NT2/D1 (cell line): ENCODE measurements around the gene SH2D1B.

ENCODE experiments used
- DNase-seq: peaks from one replicate; pipeline ENCODE4 v3.0.0-alpha.2; 2011; ENCODE audit warnings: low read depth, low spot score
- H3K27me3 ChIP-seq: 2 replicates; pipeline ENCODE4 v1.6.0; 2011; ENCODE audit warnings: mild to moderate bottlenecking; ENCODE audit not compliant: insufficient read length, insufficient read depth
- H3K36me3 ChIP-seq: 2 replicates; pipeline ENCODE4 v1.6.1; 2011; ENCODE audit warnings: mild to moderate bottlenecking, low read length, mixed read lengths; ENCODE audit not compliant: insufficient read depth, insufficient read length
- H3K4me1 ChIP-seq: 2 replicates; pipeline ENCODE4 v1.5.1; 2011; ENCODE audit not compliant: insufficient read depth, insufficient read length
- H3K4me3 ChIP-seq: 2 replicates; pipeline ENCODE4 v1.5.1; 2011; ENCODE audit warnings: low read depth; ENCODE audit not compliant: insufficient read length
- H3K9ac ChIP-seq: 2 replicates; pipeline ENCODE4 v1.6.0; 2011; ENCODE audit warnings: low read depth; ENCODE audit not compliant: insufficient read length
- H3K9me3 ChIP-seq: 2 replicates; pipeline ENCODE4 v1.5.1; 2011; ENCODE audit warnings: mild to moderate bottlenecking, low read length; ENCODE audit not compliant: insufficient read depth
- SUZ12 ChIP-seq: IDR thresholded peaks from 2 replicates; pipeline ENCODE4 v1.6.1; 2011; ENCODE audit not compliant: insufficient read length, insufficient read depth; ENCODE audit errors: extremely low read depth
- YY1 ChIP-seq: IDR thresholded peaks from 2 replicates; pipeline ENCODE4 v1.6.1; 2011; ENCODE audit not compliant: insufficient read length, insufficient read depth
- ZNF274 ChIP-seq: IDR thresholded peaks from 2 replicates; pipeline ENCODE4 v1.6.1; 2011; ENCODE audit warnings: mild to moderate bottlenecking, low read depth, low read length

Gene SH2D1B

DNA sequence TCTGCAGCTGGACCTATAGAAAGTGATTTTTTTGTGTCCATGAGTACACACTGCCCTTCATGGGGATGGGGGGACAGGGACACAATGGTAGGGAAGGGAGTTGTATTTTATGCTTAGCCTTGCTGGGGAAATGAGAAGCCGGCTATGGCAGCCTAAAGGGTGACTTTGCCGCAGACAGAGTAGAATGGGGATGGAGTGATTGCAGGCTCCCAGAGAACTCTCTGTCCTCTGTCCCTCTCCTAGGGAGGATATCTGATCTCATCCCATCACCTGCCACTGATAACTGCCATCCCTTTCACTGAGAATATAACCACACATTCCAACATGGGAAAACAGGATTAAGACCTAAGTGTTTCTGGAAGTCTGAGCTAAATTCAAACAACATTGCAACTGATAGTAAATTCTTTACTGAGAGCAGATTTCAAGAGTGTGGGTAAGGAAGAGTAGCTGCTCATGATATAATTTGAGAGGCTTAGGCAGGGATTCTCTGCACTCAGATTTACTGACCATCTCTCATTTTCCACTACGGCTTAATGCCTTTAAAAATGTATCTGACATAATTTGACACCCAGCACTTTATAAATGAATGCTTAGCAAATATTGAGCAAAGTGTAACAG lies 13.9 kb downstream of the SH2D1B start:
- Histone ChIP-seq H3K27me3 (no peaks in the 10 kb centered on the region), H3K9me3 (no peaks in the 10 kb centered on the region), H3K4me3 (no peak overlapping the region), H3K9ac (no peak overlapping the region), H3K36me3 (no peaks in the 10 kb centered on the region), H3K4me1 (peaks cover 2% of the 10 kb centered on the region)
- no peak for TF ChIP-seq ZNF274
- TF ChIP-seq SUZ12: no peak
- TF ChIP-seq YY1: no peak
- DNase-seq: no peak

DNA sequence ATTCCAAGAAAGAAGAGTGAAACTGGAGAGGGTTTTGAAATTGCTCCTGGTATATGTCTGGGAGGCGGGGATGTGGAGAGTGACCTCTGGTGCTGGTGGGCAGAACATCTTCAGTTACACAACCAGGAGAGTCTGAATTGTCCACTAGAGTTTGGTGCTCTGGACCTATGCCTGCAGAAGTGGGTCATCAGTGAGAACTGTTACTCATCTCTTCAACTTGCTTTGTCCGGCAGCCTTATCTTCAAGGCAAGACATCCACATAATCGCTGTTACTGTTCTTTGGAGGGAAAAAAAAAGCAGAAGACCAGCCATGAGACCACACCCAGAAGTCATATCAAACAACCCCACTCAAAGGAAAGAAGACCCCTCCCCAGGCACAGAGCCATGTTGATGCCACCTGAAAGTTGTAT lies 14.9 kb downstream of the SH2D1B start:
- no peak overlapping the region for H3K4me3 ChIP-seq
- TF ChIP-seq ZNF274: no peak
- no peak for TF ChIP-seq SUZ12
- TF ChIP-seq YY1: no peak
- no peaks in the 10 kb centered on the region for H3K36me3 ChIP-seq
- H3K9me3 ChIP-seq: no peaks in the 10 kb centered on the region
- no peaks in the 10 kb centered on the region for H3K4me1 ChIP-seq
- no peak overlapping the region for H3K9ac ChIP-seq
- no peaks in the 10 kb centered on the region for H3K27me3 ChIP-seq
- no peak for DNase-seq

GRCh38 chr1:162396201-162396906 lies 15.6 kb downstream of the SH2D1B start:
- H3K9ac ChIP-seq: no peak overlapping the region
- no peaks in the 10 kb centered on the region for H3K36me3 ChIP-seq
- H3K4me3 ChIP-seq: no peak overlapping the region
- TF ChIP-seq YY1: no peak
- no peak for TF ChIP-seq ZNF274
- TF ChIP-seq SUZ12: no peak
- no peaks in the 10 kb centered on the region for H3K9me3 ChIP-seq
- H3K27me3 ChIP-seq: no peaks in the 10 kb centered on the region
- no peak for DNase-seq
- H3K4me1 ChIP-seq: no peaks in the 10 kb centered on the region

GRCh38 chr1:162391790-162392563 lies 20.0 kb downstream of the SH2D1B start:
- Histone ChIP-seq H3K4me3 (no peak overlapping the region), H3K9ac (no peak overlapping the region), H3K27me3 (no peaks in the 10 kb centered on the region), H3K9me3 (no peaks in the 10 kb centered on the region), H3K4me1 (peaks cover 6% of the 10 kb centered on the region), H3K36me3 (no peaks in the 10 kb centered on the region)
- TF ChIP-seq ZNF274 (no peak), YY1 (no peak), SUZ12 (no peak)
- no peak for DNase-seq

DNA sequence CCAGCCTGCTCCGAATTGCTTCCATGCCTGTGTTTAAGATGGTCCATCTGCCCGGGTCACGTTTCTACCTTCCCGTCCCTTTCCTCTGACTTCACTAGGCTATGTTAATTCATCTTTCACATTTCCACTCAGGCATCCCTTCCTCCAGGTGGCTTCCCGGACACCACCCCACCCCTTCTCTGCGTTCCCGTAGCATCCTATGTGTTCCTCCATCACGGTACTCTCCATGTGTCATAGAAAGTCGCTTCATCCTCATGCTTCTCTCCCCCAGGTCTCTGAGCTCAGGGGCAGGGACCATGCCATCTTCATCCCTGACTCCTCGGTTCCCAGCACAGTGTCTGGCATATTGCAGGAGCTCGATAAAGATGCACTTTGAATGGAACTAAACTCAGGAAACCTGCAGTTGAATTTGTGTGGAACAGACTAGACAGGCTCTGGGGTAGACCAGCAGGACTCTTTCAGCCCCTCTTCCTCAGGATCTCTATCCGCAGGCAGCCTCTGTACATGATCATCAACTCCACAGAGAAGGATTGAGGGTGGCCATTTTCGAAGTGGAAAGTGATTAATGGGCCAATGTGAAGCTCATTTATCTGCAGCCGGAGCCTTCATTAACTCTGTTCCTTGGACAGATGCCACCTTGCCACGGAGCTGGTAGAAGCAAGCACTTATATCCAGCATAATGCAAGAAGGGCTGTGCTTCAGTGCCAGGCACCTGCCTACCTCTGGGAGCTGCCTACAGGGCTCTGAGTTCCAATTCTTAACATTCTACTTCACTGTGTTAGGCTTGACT lies 21.3 kb downstream of the SH2D1B start:
- Histone ChIP-seq H3K9me3 (no peaks in the 10 kb centered on the region), H3K4me1 (peaks cover 6% of the 10 kb centered on the region), H3K4me3 (no peak overlapping the region), H3K9ac (no peak overlapping the region), H3K36me3 (peaks cover 3% of the 10 kb centered on the region), H3K27me3 (no peaks in the 10 kb centered on the region)
- no peak for DNase-seq
- TF ChIP-seq ZNF274 (no peak), YY1 (no peak), SUZ12 (no peak)

- no peak for DNase-seq
- TF ChIP-seq YY1 (no peak), ZNF274 (no peak), SUZ12 (no peak)
- Histone ChIP-seq H3K36me3 (peaks cover 3% of the 10 kb centered on the region), H3K4me3 (no peak overlapping the region), H3K9ac (no peak overlapping the region), H3K9me3 (no peaks in the 10 kb centered on the region), H3K27me3 (no peaks in the 10 kb centered on the region), H3K4me1 (peaks cover 8% of the 10 kb centered on the region)
These were observed 22.0 kb downstream of the SH2D1B start for GRCh38 chr1:162389971-162390370.
